Dedifferentiated amniotic fluid mesenchymal stem cell (primary cell): ENCODE measurements around the gene SLC37A3.
"Not testable (repeated sequence)": the region's sequence is repeated elsewhere in the genome, so short reads cannot be mapped to it uniquely, and the experiment has no call there.

Experiments used
- DNase-seq: peaks from one replicate; pipeline ENCODE4 v3.0.0-alpha.2; 2016; ENCODE audit errors: extremely low spot score

The SLC37A3 gene

GRCh38 chr7:140348161-140348849 is 50.0 kb downstream of the SLC37A3 start:
- no peak for DNase-seq

- no peak for DNase-seq
Measured at GRCh38 chr7:140347218-140347617, 51.1 kb downstream of the SLC37A3 start.

GRCh38 chr7:140345426-140345825 is 52.9 kb downstream of the SLC37A3 start:
- DNase-seq: no peak

- DNase-seq: no peak
Measured at GRCh38 chr7:140342727-140343514, 55.4 kb downstream of the SLC37A3 start.

- not testable (repeated sequence) for DNase-seq
Measured at GRCh38 chr7:140338959-140339358, 59.4 kb downstream of the SLC37A3 start.

GRCh38 chr7:140334341-140335057 is 63.8 kb downstream of the SLC37A3 start:
- no peak for DNase-seq

GRCh38 chr7:140333686-140334085 is 64.6 kb downstream of the SLC37A3 start:
- DNase-seq: no peak

GRCh38 chr7:140333223-140333622 is 65.1 kb downstream of the SLC37A3 start:
- no peak for DNase-seq

GRCh38 chr7:140330595-140330994 is 67.7 kb downstream of the SLC37A3 start:
- no peak for DNase-seq

- no peak for DNase-seq
Measured at GRCh38 chr7:140330128-140330527, 68.2 kb downstream of the SLC37A3 start.

- DNase-seq: no peak
Measured at GRCh38 chr7:140327261-140327661, 71.1 kb downstream of the SLC37A3 start.

- peak; percentile 77 for DNase-seq
Measured at GRCh38 chr7:140326116-140326928, 72.0 kb downstream of the SLC37A3 start.

- no peak for DNase-seq
Measured at GRCh38 chr7:140325600-140325999, 72.7 kb downstream of the SLC37A3 start.

GRCh38 chr7:140324714-140325113 is 73.6 kb downstream of the SLC37A3 start:
- no peak for DNase-seq

- no peak for DNase-seq
Measured at GRCh38 chr7:140322759-140323158, 75.6 kb downstream of the SLC37A3 start.

GRCh38 chr7:140320078-140320477 is 78.3 kb downstream of the SLC37A3 start:
- not testable (repeated sequence) for DNase-seq

GRCh38 chr7:140317999-140318398 is 80.3 kb downstream of the SLC37A3 start:
- DNase-seq: no peak

GRCh38 chr7:140317597-140317996 is 80.7 kb downstream of the SLC37A3 start:
- no peak for DNase-seq

GRCh38 chr7:140316165-140316661 is 82.1 kb downstream of the SLC37A3 start:
- peak; percentile 70 for DNase-seq

GRCh38 chr7:140315498-140316164 is 82.7 kb downstream of the SLC37A3 start:
- no peak for DNase-seq
